Stimulated activated CD8-positive, alpha-beta memory T cell treated with anti-CD3 and anti-CD28 coated beads, Interleukin-15, amount 100 ng/mL, for 48 hours (primary cell): ENCODE data around the gene JUN.

ENCODE experiments used
- DNase-seq, 2 donors: peaks; one replicate each; pipeline ENCODE4 v3.0.0-alpha.2; 2020; ENCODE audit warnings: low read depth in 2 of 2

Gene JUN

GRCh38 chr1:58783993-58784757 lies at the start of gene JUN:
TSS of gene JUN (minus strand) at chr1:58784047. CDS start at chr1:58783070, 977 bp downstream.
- DNase-seq: peak; percentile 96 to 98

GRCh38 chr1:58833166-58833565 lies 49.3 kb upstream of the JUN start:
- DNase-seq: no peak

GRCh38 chr1:58830291-58830690 lies 46.4 kb upstream of the JUN start:
- no peak for DNase-seq

GRCh38 chr1:58829866-58830265 lies 46.0 kb upstream of the JUN start:
- no peak for DNase-seq

DNA sequence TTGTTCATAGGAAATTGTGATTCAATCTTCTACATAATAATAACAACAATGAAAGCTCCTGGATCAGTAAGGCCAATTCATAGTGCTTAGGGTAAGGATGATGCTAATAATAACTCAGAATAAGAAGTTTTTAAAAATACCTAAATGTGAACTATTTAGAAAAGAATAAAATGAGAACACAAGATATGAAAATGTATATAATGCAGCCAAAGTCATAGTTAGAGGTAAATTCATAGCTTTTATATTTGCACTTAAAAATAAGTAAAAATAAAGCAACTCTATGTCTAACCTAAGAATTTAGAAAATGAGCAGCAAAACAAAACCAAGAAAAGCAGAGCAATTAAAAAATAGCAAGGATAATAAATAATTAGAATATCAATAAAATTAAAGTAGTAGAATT lies 43.5 kb upstream of the JUN start:
- no peak for DNase-seq

- no peak for DNase-seq
These were observed 41.0 kb upstream of the JUN start for GRCh38 chr1:58824753-58825389.

GRCh38 chr1:58823481-58824010 lies 39.7 kb upstream of the JUN start:
- DNase-seq: no peak

DNA sequence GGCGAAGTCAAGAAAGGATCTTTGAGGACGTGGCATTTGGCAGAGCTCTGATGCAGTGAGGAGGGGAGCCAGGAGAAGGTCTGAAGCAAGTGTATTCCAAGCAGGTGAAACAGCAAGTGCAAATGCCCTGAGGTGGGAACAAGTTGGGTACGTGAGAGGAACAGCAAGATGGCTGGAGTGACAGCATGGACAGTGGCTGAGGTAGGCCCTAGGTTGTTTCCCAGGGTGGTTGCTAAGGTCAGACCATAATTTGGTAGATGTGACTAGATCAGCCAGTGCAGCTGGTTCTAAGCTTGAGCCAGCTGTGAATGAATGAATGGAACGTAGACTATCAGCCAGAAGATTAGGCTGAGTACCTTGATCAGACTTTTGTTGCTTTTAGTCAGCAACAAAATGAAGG lies 37.5 kb upstream of the JUN start:
- DNase-seq: no peak

DNA sequence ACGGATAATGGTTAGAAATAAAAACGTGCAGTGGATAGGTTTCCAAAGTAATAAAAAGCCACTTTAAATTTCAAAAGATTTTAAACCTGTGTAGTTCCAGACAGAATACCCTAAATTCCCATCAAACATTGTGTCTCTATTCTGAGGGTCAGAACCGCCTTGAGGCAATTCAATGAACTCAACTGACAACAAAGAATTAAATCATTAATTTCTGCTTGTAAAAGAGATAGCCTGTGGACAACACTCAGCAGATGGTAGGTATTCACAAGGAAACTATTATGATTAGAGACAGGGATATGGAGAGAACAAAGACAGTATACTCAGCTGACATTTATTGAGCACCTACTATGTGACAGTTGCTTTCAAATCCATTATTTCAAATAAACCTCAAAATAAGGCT lies 35.1 kb upstream of the JUN start:
- no peak for DNase-seq

DNA sequence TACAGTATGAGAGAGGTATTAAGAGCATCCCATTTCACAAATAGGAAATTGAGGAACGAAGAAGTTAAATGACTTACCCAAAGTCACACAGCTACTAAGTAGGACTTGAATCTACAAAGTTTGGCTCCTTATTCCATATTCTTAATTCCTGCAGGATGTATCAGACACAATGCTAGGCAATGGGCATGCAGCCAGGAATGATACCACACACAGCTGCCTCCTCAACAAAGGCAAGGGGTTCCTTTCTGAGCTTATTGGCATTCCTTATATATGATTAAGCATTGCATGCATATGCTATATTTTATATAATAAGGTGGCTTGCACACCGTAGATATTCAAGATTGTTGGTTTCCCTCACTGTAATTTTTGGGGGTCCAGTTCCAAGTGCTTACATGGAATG lies 34.2 kb upstream of the JUN start:
- no peak for DNase-seq

DNA sequence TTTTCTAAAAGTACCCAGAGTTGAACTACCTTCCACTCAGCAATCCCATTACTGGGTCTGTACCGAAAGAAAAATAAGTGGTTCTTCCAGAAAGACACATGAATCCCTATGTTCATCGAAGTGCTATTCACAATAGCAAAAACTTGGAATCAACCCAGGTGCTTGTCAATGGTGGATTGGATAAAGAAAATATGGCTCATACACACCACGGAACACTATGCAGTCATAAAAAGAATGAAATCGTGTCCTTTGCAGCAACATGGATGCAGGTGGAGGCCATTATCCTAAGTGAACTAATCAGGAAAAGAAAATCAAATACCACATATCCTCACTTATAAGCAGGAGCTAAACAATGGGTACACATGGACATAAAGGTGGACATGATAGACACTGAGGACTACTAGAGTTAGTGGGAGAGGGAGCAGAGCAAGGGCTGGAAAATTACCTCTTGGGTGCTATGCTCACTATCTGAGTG lies 32.9 kb upstream of the JUN start:
- DNase-seq: no peak

GRCh38 chr1:58816072-58816746 lies 32.4 kb upstream of the JUN start:
- peak; percentile 82 to 83 for DNase-seq

DNA sequence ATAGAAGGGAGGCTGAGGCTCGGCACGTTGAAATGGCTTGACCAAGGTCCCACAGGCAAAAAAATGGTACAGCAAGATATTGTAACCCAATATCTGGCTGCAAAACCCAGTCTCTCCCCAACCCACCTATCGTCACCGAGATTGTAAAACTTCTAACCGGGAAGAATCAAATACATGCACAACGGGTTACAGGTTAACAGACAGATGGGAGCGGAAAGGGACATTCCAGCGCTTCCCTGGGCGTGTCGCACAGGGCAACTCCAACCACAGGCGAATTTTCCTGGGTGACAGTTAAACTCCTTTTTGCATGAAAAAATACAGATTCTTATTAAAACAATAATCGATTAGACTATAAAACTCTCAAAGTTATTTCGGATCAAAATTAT lies 31.8 kb upstream of the JUN start:
- DNase-seq: no peak

GRCh38 chr1:58815069-58815685 lies 31.3 kb upstream of the JUN start:
- peak; percentile 50 to 57 for DNase-seq

DNA sequence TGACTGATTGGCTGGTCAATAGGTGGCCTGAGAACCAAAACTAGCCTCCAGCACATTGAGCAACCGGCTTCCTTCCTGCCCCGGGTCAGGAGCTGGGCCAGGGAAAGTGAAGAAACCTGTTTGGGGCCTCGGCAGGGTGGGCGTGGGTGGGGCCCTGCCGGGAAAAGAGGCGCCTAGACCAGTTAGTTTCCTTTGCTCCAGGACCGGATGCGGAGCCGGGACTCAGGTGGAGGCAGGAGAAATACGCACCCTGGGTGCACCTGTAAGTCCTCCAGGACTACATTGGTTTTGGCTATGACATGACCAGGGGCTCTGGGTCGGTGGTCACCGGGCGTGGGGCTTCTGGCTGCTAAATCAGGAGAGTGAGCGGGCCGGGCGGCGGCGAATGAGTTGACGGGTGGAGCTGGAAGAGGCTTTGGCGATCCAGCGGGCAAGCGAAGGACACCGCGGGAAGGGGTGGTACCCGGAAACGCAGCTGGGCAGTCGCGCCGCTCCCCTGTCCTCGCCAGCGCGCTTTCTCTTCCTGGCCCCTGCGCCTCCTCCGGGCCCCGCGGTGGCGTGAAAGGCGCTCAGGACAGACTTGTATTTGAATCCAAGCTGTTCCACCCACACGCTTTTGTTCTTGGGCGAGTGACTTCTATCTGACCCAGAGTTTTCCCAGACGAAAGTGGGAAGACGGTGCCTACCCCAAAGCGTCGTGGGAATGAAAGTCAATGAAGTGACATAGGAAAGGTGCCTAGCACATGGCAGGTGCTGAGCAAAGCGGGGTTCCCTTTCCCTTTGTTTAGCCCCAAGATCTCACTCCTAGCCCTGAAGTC lies 30.6 kb upstream of the JUN start:
- DNase-seq: no peak

DNA sequence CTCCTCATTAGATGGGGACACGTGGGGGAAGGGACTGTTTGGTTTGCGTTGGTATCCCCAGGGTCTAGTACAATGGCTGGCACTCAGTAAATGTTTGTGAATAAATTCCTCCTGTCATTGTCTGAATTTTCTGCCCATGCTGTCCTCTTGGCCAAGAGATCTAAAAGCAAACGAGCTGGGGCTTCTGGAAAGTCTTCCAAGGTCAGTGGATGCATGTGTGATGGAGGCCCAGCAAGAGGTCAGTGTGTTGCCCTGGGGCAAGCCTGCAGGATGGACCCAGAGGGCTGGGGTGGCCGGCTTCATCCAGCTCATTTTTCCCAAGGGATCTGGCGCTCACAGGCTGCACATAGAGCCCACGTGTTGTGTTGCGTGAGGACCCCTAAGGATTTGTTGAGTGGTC lies 30.0 kb upstream of the JUN start:
- DNase-seq: no peak

DNA sequence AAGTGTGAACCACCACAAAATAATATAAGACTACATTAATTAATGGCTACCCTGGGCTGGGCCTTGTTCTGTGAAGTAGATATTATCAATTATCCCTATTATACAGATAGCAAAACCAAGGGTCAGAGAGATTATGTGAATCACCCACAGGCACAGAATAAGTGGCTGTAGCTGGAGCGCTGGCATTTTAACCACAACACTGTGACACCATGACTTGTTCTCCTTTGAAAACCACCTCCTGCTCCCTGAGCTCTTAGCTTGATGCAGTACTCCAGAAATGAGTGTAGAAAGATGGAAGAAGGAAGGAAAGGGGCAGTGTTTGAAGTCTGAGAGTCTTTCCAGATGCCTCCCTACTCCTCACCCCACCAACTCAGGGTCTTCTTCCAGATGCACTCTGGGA lies 29.5 kb upstream of the JUN start:
- DNase-seq: no peak

DNA sequence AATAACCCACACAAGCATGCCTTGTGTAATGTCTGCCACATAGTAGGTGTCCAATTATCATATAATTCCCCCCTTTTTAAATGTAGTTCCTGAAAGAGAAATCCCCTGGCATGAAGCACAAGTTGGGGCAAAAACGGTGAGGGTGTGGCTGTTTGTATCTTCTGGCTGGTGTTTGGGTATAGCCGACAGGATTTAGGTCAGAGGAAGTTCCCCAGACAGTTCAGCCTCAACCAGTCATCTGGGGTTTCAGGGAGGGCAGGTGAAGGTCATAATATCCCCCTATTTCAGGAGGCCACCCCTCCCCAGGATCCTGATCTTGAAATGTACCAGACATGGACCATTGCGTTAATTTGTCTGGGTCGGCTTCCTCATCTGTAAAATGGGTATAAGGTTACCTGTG lies 29.1 kb upstream of the JUN start:
- no peak for DNase-seq

GRCh38 chr1:58812468-58812867 lies 28.6 kb upstream of the JUN start:
- no peak for DNase-seq

DNA sequence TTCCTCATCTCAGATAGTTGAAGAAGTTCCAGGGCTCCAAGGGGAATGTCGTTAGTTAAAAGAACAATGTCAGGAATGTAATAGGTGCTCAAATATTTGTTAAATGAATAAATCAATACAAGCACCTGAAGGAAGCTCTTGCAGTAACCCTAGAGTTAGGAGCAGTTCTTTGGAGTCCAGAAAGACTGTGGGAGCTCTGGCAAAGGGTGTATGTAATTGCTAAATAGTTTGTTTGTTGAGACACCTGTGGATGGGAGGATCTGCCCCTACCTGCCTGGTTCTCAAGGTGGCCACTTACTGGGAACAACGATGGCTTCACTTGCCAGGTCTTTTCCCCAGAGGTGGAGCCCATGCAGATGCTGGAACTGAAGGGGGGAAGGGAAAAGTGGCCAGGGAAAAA lies 27.5 kb upstream of the JUN start:
- DNase-seq: no peak

GRCh38 chr1:58809325-58810010 lies 25.6 kb upstream of the JUN start:
- DNase-seq: no peak
